Endothelial cell of umbilical vein (primary cell): Measurements from ENCODE around the gene YEATS4.

Experiments
- EZH2 ChIP-seq: IDR thresholded peaks from 2 replicates; pipeline ENCODE4 v1.6.1; 2012; ENCODE audit warnings: borderline replicate concordance, low read depth, mild to moderate bottlenecking, moderate library complexity, low read length, inconsistent platforms; ENCODE audit not compliant: severe bottlenecking
- MYC ChIP-seq: IDR thresholded peaks from one replicate; pipeline ENCODE4 v1.6.1; 2011; ENCODE audit warnings: mild to moderate bottlenecking, low read depth, low read length
- POLR2A ChIP-seq: IDR thresholded peaks from 2 replicates; pipeline ENCODE4 v1.6.1; 2012; ENCODE audit warnings: low read depth, mild to moderate bottlenecking, control low read depth, low read length
- POLR2AphosphoS5 ChIP-seq: IDR thresholded peaks from 2 replicates; pipeline ENCODE4 v1.6.1; 2012; ENCODE audit warnings: low read depth, mild to moderate bottlenecking, control low read depth, low read length, moderate library complexity; ENCODE audit not compliant: insufficient read depth
- TF ChIP-seq, protein P1 (sequence below), 2 donors: IDR thresholded peaks; 1 replicate in 1 of 2; 2 replicates in 1 of 2; pipeline ENCODE4 v1.5.1; 2011; ENCODE audit warnings: low read length in 2 of 2, mild to moderate bottlenecking in 2 of 2, moderate library complexity in 2 of 2, control low read depth in 1 of 2, inconsistent platforms in 1 of 2, low read depth in 1 of 2; ENCODE audit not compliant: insufficient read depth in 1 of 2; ENCODE audit errors: extremely low read depth in 1 of 2

DNA sequence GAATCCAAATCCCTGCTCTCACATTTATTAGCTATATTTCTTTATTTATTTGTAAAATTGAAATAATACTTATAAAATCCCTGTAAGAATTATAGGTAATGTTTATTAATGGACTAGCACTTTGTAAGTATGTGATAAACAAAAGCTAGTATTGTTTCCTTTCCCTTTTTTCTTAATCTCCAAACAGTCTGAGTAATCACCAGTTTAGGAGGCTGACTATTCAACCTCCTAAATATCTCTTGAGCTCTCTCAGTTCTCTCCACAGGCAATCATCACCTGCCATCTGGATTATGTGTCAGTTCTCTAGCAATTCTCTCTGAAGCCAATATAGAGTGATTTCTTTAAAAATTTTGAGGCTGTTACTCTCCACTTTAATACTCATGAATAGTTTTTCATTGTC lies 20.6 kb upstream of the YEATS4 start:
- TF ChIP-seq, protein P1, sequence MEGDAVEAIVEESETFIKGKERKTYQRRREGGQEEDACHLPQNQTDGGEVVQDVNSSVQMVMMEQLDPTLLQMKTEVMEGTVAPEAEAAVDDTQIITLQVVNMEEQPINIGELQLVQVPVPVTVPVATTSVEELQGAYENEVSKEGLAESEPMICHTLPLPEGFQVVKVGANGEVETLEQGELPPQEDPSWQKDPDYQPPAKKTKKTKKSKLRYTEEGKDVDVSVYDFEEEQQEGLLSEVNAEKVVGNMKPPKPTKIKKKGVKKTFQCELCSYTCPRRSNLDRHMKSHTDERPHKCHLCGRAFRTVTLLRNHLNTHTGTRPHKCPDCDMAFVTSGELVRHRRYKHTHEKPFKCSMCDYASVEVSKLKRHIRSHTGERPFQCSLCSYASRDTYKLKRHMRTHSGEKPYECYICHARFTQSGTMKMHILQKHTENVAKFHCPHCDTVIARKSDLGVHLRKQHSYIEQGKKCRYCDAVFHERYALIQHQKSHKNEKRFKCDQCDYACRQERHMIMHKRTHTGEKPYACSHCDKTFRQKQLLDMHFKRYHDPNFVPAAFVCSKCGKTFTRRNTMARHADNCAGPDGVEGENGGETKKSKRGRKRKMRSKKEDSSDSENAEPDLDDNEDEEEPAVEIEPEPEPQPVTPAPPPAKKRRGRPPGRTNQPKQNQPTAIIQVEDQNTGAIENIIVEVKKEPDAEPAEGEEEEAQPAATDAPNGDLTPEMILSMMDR (IDR thresholded peaks at IDR 0.05; ENCODE audit: extremely low read depth in 1 of 2, insufficient read depth in 1 of 2, low read depth in 1 of 2, low read length in 2 of 2) = no peak
- TF ChIP-seq POLR2A (no peak), MYC (no peak), POLR2AphosphoS5 (no peak), EZH2 (no peak)
